HepG2 (cell line): ENCODE results near the gene SMIM13. TPM values are rescaled to one million over a fixed set of nuclear protein-coding genes. Genes with fewer than 3 reads are reported as not detected.

ENCODE experiments used
- CBX2 ChIP-seq, 2 experiments: fragments of 200-600 bp in 1 of 2; sonication (generic); formaldehyde crosslinking in 1 of 2; IDR thresholded peaks; 2 replicates each; pipeline versions ENCODE4 v1.7.0 to v1.8.1; 2018 to 2022; ENCODE audit warnings: low read depth in 2 of 2, low read length in 1 of 2, mild to moderate bottlenecking in 1 of 2, missing genetic modification reagents in 1 of 2
- EHMT2 ChIP-seq: fragments of 200-600 bp; sonication (generic); IDR thresholded peaks from 2 replicates; pipeline ENCODE4 v1.7.0; 2017; ENCODE audit warnings: antibody characterized with exemption, low read depth, low read length, borderline replicate concordance
- GABPB1 ChIP-seq: IDR thresholded peaks from 2 replicates; pipeline ENCODE4 v1.6.1; 2016; ENCODE audit warnings: mild to moderate bottlenecking, missing genetic modification reagents, moderate library complexity, missing compliant biosample characterization
- KDM2A ChIP-seq: sonication (generic); formaldehyde crosslinking; IDR thresholded peaks from 2 replicates; pipeline ENCODE4 v1.4.0; 2020; ENCODE audit warnings: low read depth, missing genetic modification reagents, borderline replicate concordance
- KDM3A ChIP-seq: IDR thresholded peaks from 2 replicates; pipeline ENCODE4 v1.6.1; 2018; ENCODE audit warnings: low read depth, missing compliant biosample characterization
- KDM5A ChIP-seq: fragments of 200-600 bp; sonication (generic); IDR thresholded peaks from 2 replicates; pipeline ENCODE4 v1.7.0; 2018; ENCODE audit warnings: antibody characterized with exemption, mild to moderate bottlenecking, low read length, borderline replicate concordance
- NFATC3 ChIP-seq: sonication (generic); formaldehyde crosslinking; IDR thresholded peaks from 2 replicates; pipeline ENCODE4 v1.5.1; 2020; ENCODE audit warnings: mild to moderate bottlenecking, missing genetic modification reagents
- NFIC ChIP-seq: IDR thresholded peaks from 2 replicates; pipeline ENCODE4 v1.6.1; 2012; ENCODE audit warnings: mild to moderate bottlenecking, low read length, inconsistent platforms
- POLR2G ChIP-seq: fragments of 200-400 bp; formaldehyde crosslinking; IDR thresholded peaks from 2 replicates; pipeline ENCODE4 v1.6.1; 2018; ENCODE audit warnings: mild to moderate bottlenecking, low read depth, low read length, moderate library complexity
- SIX4 ChIP-seq: sonication (generic); formaldehyde crosslinking; IDR thresholded peaks from 2 replicates; pipeline ENCODE4 v1.4.0; 2020; ENCODE audit warnings: missing genetic modification reagents
- SRSF4 ChIP-seq: fragments of 200-400 bp; formaldehyde crosslinking; IDR thresholded peaks from one replicate; pipeline ENCODE4 v1.6.1; 2018; ENCODE audit warnings: mild to moderate bottlenecking, low read depth, low read length, moderate library complexity; ENCODE audit not compliant: poor library complexity, severe bottlenecking
- ZNF30 ChIP-seq: sonication (generic); formaldehyde crosslinking; IDR thresholded peaks from 2 replicates; pipeline ENCODE4 v1.5.0; 2020; ENCODE audit warnings: mild to moderate bottlenecking, missing genetic modification reagents
- ZNF510 ChIP-seq: sonication (generic); formaldehyde crosslinking; IDR thresholded peaks from 2 replicates; pipeline ENCODE4 v1.4.0; 2020; ENCODE audit warnings: low read depth, mild to moderate bottlenecking, missing genetic modification reagents
- ZNF569 ChIP-seq: sonication (generic); formaldehyde crosslinking; IDR thresholded peaks from 2 replicates; pipeline ENCODE4 v1.5.0; 2020; ENCODE audit warnings: mild to moderate bottlenecking, missing genetic modification reagents, moderate library complexity, borderline replicate concordance
- ZNF713 ChIP-seq: sonication (generic); formaldehyde crosslinking; IDR thresholded peaks from 2 replicates; pipeline ENCODE4 v1.4.0; 2020; ENCODE audit warnings: mild to moderate bottlenecking, missing genetic modification reagents
- ZNF782 ChIP-seq: sonication (generic); formaldehyde crosslinking; IDR thresholded peaks from 2 replicates; pipeline ENCODE4 v1.4.0; 2020; ENCODE audit warnings: missing genetic modification reagents, mild to moderate bottlenecking, borderline replicate concordance
- ZNF788 ChIP-seq: sonication (generic); formaldehyde crosslinking; IDR thresholded peaks from 2 replicates; pipeline ENCODE4 v1.5.0; 2020; ENCODE audit warnings: mild to moderate bottlenecking, missing genetic modification reagents, borderline replicate concordance
- polyA plus RNA-seq, 8 experiments: library from polyadenylated mRNA; depleted of rRNA in 3 of 8; stranded (reverse) in 7 of 8; unstranded in 1 of 8; fragments of >200 nt; fragmentation: Illumina TruSeq in 4 of 8; extraction: Trizol in 4 of 8; gene quantifications; 2 replicates each; pipeline versions ENCODE4 v1.2.1 to v1.2.3, GENCODE V29; 2011 to 2016; ENCODE audit warnings: low read depth in 4 of 8, missing spikeins in 1 of 8, mixed read lengths in 1 of 8; ENCODE audit not compliant: insufficient read depth in 1 of 8
- total RNA-seq, 5 experiments: library from RNA; depleted of rRNA; stranded (reverse); fragments of >200 nt; fragmentation: Illumina TruSeq; extraction: Trizol; gene quantifications; 2 replicates each; pipeline ENCODE4 v1.2.3, GENCODE V29; 2016; ENCODE audit warnings: low read depth in 1 of 5
- TF ChIP-seq, protein P1 (sequence below): sonication (generic); formaldehyde crosslinking; IDR thresholded peaks from 2 replicates; pipeline ENCODE4 v1.4.0; 2020; ENCODE audit warnings: missing genetic modification reagents, borderline replicate concordance
- TF ChIP-seq, protein P2 (sequence below): sonication (generic); formaldehyde crosslinking; IDR thresholded peaks from 2 replicates; pipeline ENCODE4 v1.4.0; 2020; ENCODE audit warnings: missing genetic modification reagents
- TF ChIP-seq, protein P3 (sequence below): IDR thresholded peaks from 2 replicates; pipeline ENCODE4 v1.6.1; 2016; ENCODE audit warnings: low read depth, control low read depth
- TF ChIP-seq, protein P4 (sequence below): sonication (generic); formaldehyde crosslinking; IDR thresholded peaks from 2 replicates; pipeline ENCODE4 v1.4.0; 2020; ENCODE audit warnings: mild to moderate bottlenecking, missing genetic modification reagents

SMIM13 gene
- total and polyA plus RNA-seq, 2 of the 13 experiments (the other 11 are each of a cell fraction or from before 2014, with no cell fraction given): 2.7 to 10.2 TPM

DNA sequence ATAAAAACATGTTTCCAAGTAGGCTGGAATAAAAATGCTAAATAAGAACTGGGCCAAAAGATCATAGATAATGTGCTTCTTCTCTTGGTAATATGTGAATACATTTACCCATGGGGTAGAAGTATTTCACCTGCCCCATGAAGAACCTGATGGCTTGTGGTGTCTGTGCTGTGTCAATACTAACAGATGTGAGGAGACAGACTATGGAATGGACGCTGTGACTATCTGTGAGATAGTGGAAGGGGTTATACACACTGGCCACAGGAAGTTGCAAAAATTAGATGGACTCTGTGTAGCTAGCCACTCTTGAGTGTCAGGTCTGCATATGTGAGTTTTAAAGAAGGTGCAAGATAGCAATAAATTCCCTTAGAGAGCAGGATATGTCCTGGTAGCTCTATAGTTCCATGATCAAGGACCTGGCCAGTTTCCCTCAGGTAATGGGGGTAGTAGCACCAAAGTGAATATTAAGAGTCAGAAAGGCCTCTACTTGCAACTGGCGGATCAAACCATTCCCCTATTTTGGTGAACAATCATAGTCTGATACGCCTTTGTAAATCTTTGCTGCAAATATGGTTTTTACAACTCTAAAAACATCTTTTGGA lies 90.2 kb downstream of the SMIM13 start (continued):
- TF ChIP-seq, protein P1, sequence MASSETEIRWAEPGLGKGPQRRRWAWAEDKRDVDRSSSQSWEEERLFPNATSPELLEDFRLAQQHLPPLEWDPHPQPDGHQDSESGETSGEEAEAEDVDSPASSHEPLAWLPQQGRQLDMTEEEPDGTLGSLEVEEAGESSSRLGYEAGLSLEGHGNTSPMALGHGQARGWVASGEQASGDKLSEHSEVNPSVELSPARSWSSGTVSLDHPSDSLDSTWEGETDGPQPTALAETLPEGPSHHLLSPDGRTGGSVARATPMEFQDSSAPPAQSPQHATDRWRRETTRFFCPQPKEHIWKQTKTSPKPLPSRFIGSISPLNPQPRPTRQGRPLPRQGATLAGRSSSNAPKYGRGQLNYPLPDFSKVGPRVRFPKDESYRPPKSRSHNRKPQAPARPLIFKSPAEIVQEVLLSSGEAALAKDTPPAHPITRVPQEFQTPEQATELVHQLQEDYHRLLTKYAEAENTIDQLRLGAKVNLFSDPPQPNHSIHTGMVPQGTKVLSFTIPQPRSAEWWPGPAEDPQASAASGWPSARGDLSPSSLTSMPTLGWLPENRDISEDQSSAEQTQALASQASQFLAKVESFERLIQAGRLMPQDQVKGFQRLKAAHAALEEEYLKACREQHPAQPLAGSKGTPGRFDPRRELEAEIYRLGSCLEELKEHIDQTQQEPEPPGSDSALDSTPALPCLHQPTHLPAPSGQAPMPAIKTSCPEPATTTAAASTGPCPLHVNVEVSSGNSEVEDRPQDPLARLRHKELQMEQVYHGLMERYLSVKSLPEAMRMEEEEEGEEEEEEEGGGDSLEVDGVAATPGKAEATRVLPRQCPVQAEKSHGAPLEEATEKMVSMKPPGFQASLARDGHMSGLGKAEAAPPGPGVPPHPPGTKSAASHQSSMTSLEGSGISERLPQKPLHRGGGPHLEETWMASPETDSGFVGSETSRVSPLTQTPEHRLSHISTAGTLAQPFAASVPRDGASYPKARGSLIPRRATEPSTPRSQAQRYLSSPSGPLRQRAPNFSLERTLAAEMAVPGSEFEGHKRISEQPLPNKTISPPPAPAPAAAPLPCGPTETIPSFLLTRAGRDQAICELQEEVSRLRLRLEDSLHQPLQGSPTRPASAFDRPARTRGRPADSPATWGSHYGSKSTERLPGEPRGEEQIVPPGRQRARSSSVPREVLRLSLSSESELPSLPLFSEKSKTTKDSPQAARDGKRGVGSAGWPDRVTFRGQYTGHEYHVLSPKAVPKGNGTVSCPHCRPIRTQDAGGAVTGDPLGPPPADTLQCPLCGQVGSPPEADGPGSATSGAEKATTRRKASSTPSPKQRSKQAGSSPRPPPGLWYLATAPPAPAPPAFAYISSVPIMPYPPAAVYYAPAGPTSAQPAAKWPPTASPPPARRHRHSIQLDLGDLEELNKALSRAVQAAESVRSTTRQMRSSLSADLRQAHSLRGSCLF: no peak
- TF ChIP-seq ZNF788 (CRISPR knock-in tag) (no peak), NFATC3 (CRISPR knock-in tag) (no peak), KDM5A (no peak), SIX4 (CRISPR knock-in tag) (no peak), POLR2G (peak; percentile 73), ZNF510 (CRISPR knock-in tag) (no peak), EHMT2 (no peak), ZNF569 (CRISPR knock-in tag) (no peak), KDM2A (CRISPR knock-in tag) (no peak), SRSF4 (no peak), ZNF30 (no peak), ZNF782 (no peak), KDM3A (CRISPR knock-in tag) (no peak), ZNF713 (0 out of 2 replicates have a peak, but pooled peaks have one; percentile 43), GABPB1 (CRISPR knock-in tag) (no peak), NFIC (peak; percentile 71), CBX2 (IDR thresholded peaks at IDR 0.05; ENCODE audit: low read depth, low read length) (no peak), CBX2 (CRISPR knock-in tag; IDR thresholded peaks at IDR 0.05; ENCODE audit: low read depth) (no peak)
- TF ChIP-seq, protein P2, sequence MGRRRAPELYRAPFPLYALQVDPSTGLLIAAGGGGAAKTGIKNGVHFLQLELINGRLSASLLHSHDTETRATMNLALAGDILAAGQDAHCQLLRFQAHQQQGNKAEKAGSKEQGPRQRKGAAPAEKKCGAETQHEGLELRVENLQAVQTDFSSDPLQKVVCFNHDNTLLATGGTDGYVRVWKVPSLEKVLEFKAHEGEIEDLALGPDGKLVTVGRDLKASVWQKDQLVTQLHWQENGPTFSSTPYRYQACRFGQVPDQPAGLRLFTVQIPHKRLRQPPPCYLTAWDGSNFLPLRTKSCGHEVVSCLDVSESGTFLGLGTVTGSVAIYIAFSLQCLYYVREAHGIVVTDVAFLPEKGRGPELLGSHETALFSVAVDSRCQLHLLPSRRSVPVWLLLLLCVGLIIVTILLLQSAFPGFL (CRISPR knock-in tag): no peak
- TF ChIP-seq, protein P3, sequence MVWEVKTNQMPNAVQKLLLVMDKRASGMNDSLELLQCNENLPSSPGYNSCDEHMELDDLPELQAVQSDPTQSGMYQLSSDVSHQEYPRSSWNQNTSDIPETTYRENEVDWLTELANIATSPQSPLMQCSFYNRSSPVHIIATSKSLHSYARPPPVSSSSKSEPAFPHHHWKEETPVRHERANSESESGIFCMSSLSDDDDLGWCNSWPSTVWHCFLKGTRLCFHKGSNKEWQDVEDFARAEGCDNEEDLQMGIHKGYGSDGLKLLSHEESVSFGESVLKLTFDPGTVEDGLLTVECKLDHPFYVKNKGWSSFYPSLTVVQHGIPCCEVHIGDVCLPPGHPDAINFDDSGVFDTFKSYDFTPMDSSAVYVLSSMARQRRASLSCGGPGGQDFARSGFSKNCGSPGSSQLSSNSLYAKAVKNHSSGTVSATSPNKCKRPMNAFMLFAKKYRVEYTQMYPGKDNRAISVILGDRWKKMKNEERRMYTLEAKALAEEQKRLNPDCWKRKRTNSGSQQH (CRISPR knock-in tag): no peak
- TF ChIP-seq, protein P4, sequence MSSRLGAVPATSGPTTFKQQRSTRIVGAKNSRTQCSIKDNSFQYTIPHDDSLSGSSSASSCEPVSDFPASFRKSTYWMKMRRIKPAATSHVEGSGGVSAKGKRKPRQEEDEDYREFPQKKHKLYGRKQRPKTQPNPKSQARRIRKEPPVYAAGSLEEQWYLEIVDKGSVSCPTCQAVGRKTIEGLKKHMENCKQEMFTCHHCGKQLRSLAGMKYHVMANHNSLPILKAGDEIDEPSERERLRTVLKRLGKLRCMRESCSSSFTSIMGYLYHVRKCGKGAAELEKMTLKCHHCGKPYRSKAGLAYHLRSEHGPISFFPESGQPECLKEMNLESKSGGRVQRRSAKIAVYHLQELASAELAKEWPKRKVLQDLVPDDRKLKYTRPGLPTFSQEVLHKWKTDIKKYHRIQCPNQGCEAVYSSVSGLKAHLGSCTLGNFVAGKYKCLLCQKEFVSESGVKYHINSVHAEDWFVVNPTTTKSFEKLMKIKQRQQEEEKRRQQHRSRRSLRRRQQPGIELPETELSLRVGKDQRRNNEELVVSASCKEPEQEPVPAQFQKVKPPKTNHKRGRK (CRISPR knock-in tag): no peak
